AG04450 (cell line): ENCODE results near the gene IVD. TPM values are rescaled to one million over a fixed set of nuclear protein-coding genes. Genes with fewer than 3 reads are reported as not detected.
"Not testable (repeated sequence)": the region's sequence is repeated elsewhere in the genome, so short reads cannot be mapped to it uniquely, and the experiment has no call there.

ENCODE experiments used
- CTCF ChIA-PET: fragments of 300-600, 350-600 bp; formaldehyde crosslinking; extraction: SDS; loops from one replicate; lab custom pipeline; 2022; ENCODE audit warnings: antibody characterized with exemption, inconsistent platforms; lab: Charles Lee
- POLR2A ChIA-PET: fragments of 350-600 bp; formaldehyde crosslinking; extraction: SDS; loops from one replicate; lab custom pipeline; 2021; ENCODE audit warnings: antibody characterized with exemption, inconsistent platforms; lab: Yijun Ruan, JAX
- DNase-seq: peaks from one replicate; pipeline ENCODE4 v3.0.0-alpha.2; 2011; ENCODE audit warnings: low read depth, low spot score
- H3K27ac ChIP-seq: one replicate; pipeline ENCODE4 v1.5.1; 2012; ENCODE audit warnings: low read depth, low read length, control low read depth
- H3K27me3 ChIP-seq: one replicate; pipeline ENCODE4 v1.6.0; 2012; ENCODE audit warnings: low read length; ENCODE audit not compliant: control insufficient read depth, insufficient read depth
- H3K4me3 ChIP-seq: 2 replicates; pipeline ENCODE4 v1.5.1; 2011; ENCODE audit warnings: mild to moderate bottlenecking, low read depth, low read length, control low read depth
- H3K9me3 ChIP-seq: 2 replicates; pipeline ENCODE4 v1.5.1; 2012; ENCODE audit warnings: low read length; ENCODE audit not compliant: control insufficient read depth, insufficient read depth
- CTCF ChIP-seq: IDR thresholded peaks from 2 replicates; pipeline ENCODE4 v1.5.1; 2011; ENCODE audit warnings: low read depth, low read length, control low read depth, inconsistent platforms
- polyA plus RNA-seq: library from polyadenylated mRNA; depleted of rRNA; stranded (reverse); fragments of >200 nt; gene quantifications from 2 replicates; pipeline ENCODE4 v1.2.3, GENCODE V29; 2011

The IVD gene
- polyA plus RNA-seq, 1 experiment, result 49.3 TPM

GRCh38 chr15:40451527-40452158 is 46.0 kb downstream of the IVD start:
- no peaks in the 10 kb centered on the region for H3K27me3 ChIP-seq
- ChIA-PET POLR2A (no interaction called here), CTCF (interaction anchor here (0.6 to 1.5 kb wide), 3 partner anchors 56 to 740 kb away, joined by 4 to 5 read pairs (median 5); no protein-coding TSS in a partner anchor)
- H3K9me3 ChIP-seq, result no peaks in the 10 kb centered on the region
- no peak for DNase-seq
- H3K27ac ChIP-seq, result no peak overlapping the region
- H3K4me3 ChIP-seq, result no peak overlapping the region
- no peak for TF ChIP-seq CTCF

- ChIA-PET POLR2A (interaction anchor here (0.5 to 0.7 kb wide), 2 partner anchors 12 to 137 kb away, joined by 3 read pairs; partner anchors contain the start of gene BAHD1), CTCF (no interaction called here)
Observed at GRCh38 chr15:40452296-40453090, 46.9 kb downstream of the IVD start.

GRCh38 chr15:40453941-40454340 is 48.3 kb downstream of the IVD start:
- H3K27me3 ChIP-seq, POLR2A ChIA-PET, H3K4me3 ChIP-seq, H3K9me3 ChIP-seq, DNase-seq, CTCF ChIA-PET: not testable (repeated sequence)
- peak overlapping the region; percentile 11 for H3K27ac ChIP-seq

More at GRCh38 chr15:40452296-40453090, 46.9 kb downstream of the IVD start:
- DNase-seq, result no peak
- Histone ChIP-seq H3K27me3 (no peaks in the 10 kb centered on the region), H3K9me3 (no peaks in the 10 kb centered on the region), H3K4me3 (no peak overlapping the region), H3K27ac (no peak overlapping the region)
- TF ChIP-seq CTCF, result no peak

GRCh38 chr15:40454904-40455391 is 49.4 kb downstream of the IVD start:
- no peaks in the 10 kb centered on the region; the same call in 1 of the 2 replicates for H3K9me3 ChIP-seq
- H3K4me3 ChIP-seq, result no peak overlapping the region
- TF ChIP-seq CTCF, result no peak
- H3K27me3 ChIP-seq, result no peaks in the 10 kb centered on the region
- DNase-seq, result no peak
- ChIA-PET CTCF (no interaction called here), POLR2A (interaction anchor here (0.6 to 0.8 kb wide), 2 partner anchors 9 to 34 kb away, joined by 3 read pairs; no protein-coding TSS in a partner anchor)
- H3K27ac ChIP-seq, result peak overlapping the region; percentile 39

- no peak for DNase-seq
- Histone ChIP-seq H3K4me3 (no peak overlapping the region), H3K9me3 (no peaks in the 10 kb centered on the region; the same call in 1 of the 2 replicates), H3K27me3 (no peaks in the 10 kb centered on the region), H3K27ac (no peak overlapping the region)
- ChIA-PET CTCF (no interaction called here), POLR2A (no interaction called here)
- TF ChIP-seq CTCF, result no peak
Observed at GRCh38 chr15:40456299-40456712, 50.7 kb downstream of the IVD start.
